Fibroblast of skin of left quadriceps (primary cell): ENCODE data around the gene ZFP57.
"Not testable (repeated sequence)": the region's sequence is repeated elsewhere in the genome, so short reads cannot be mapped to it uniquely, and the experiment has no call there.

Experiments used
- DNase-seq, 2 experiments: peaks; one replicate each; pipeline ENCODE4 v3.0.0-alpha.2; 2013; ENCODE audit warnings: low read depth in 2 of 2

Gene ZFP57

DNA sequence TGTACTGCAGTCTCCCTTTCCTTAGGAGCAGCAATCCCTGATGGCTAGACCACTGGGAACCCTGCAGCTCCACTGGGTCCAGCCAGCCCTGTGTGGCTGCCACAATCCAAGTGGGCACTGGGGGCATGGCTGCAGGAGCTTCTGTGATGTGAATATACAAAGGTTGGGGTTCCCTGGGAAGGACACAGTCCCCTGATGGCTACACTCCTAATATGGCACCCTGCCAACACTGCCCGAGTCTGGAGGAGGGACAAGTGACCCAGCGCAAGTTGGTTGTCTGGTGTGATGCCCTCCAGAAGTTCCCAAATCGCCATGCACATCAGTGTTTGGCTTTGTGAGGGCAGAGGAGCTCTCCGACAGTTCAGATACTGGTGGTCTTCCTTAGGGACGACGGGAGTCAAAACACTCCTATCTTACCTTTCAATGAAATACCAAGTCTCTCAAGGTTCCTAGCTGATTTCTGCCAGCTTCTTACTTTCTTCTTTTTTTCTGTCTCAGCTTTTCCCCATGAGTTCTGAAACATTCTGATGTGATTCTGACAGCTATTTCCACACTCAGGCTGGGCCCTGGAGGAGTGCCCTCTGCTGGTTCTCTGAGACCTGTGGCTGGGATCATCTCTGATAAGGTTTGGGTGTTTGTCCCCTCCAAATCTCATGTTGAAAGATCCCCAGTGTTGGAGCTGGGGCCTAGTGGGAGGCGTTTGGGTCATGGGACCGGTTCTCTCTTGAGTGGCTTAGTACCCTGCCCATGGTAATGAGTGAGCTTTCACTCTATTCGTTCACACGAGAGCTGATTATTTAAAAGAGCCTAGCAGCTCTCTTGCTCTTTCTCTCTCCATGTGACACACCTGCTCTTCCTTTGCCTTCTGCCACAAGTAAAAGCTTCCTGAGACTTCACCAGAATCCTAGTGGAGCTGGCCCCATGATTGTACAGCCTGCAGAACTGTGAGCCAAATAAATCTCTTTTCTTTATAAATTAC is 15.5 kb upstream of the ZFP57 start:
- DNase-seq, result no peak

DNA sequence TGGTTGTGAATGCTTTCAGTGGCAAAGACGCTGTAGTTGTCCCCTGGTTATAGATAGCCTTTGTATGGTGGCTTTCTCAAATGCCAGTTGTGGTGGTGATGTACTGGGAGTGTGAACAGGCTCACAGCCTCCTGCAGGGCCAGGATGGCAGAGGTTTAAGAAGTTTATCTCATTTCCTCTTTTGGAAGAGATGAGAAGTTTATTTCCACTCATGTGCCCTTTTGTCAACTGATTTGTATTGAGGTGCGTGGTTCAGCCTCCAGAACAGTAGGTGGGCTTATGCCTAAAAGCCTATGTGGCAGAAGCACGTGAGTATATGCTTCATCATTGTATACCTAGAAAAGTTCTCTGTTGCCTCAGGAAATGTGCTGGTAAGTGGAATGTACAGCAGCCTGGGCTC is 13.7 kb upstream of the ZFP57 start:
- no peak for DNase-seq

DNA sequence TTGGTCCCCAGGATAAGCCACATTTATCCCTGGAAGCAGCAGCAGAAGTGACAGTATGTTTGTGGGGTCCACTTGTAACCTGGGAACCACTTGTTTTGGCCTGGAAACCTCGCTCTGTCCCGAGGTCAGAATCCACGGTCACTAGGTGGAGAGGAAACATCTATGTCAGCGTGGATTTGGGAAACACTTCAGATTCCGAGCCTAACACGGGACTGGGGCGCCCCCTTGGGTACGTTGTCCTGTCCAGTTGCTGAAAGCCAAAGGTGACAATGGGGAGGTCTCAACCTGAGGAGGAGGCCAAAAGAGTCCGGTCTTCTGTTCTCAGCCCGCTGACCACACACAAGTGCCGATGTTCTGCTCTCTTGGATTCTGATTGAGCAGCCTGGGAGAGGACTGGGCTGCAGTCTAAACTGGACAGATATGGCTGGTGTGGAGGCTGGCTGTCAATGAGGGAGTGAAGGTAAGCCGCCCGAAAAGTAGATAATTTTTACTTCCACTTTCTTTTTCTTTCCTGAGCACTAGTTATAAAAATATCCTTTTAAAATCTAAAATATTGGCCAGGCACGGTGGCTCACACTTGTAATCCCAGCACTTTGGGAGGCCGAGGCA is 4.9 kb upstream of the ZFP57 start:
- no peak for DNase-seq

DNA sequence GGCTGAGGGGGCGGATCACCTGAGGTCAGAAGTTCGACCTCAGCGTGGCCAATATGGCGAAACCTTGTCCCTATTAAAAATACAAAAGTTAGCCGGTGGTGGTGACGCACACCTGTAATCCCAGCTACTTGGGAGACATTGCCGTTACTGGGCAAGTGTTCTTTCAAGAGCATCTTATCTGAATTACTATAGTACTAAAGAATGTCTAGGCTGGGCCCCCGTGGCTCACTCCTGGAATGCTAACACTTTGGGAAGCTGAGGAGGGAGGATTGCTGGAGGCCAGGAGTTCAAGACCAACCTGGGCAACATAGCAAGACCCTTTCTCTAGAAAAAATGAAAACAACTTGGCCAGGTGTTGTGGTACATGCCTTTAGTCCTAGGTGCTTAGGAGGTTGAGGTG is 859 bp upstream of the ZFP57 start:
- no peak for DNase-seq

DNA sequence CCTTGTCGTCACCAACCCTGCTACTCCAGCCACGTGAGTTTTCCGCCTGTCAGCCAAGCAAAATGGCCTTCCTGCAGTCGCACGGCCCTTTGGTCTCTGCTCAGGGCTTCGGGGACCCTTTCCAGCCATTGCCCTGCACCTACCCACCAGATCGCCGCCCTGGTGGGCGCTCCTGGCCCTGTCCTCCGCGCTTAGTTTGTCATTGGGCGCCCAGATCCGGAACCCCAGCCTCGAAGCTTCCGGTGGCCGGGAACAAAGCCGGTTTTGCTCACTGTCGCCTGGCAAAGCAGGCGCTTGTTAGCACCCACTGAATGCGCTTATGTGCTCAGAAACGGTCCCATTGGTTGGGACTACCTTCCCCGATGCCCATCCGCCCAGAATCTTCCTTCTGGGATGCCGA is 536 bp downstream of the ZFP57 start:
- DNase-seq, result no peak

DNA sequence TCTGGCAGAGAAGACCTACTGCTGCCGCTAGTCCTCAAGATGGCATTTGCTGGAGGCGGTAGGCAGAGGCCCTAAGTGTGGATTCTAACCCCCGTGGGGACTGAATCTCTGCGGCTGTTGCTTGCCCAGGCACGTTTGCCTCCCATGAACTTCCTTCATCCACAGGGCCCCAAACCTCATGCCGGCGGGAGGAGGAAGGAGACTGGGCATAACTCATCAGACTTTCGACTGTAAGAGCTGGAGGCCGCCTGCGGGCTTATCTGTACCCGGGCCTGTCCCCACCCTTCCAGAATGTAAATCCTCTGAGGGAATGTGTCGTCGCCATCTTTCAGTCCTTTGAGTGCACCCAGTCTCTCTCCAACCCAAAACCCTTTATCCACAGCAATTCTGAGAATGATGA is 990 bp downstream of the ZFP57 start:
- DNase-seq, result no peak

DNA sequence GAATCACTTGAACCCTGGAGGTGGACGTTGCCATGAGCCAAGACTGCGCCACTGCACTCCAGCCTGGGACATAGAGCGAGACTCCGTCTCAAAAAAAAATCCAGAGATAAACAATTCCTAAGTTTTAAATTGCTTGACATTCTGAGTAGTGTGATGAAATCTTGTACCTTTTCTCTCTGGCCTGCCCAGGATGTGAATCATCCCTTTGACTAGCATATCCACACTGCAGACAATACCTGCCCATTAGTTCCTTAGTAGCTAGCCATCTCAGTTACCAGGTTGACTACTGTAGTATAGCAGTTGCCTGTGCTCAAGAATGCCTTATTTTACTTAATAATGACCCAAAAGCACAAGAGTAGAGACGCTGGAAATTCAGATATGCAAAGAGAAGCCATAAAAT is 2.8 kb downstream of the ZFP57 start:
- no peak for DNase-seq

DNA sequence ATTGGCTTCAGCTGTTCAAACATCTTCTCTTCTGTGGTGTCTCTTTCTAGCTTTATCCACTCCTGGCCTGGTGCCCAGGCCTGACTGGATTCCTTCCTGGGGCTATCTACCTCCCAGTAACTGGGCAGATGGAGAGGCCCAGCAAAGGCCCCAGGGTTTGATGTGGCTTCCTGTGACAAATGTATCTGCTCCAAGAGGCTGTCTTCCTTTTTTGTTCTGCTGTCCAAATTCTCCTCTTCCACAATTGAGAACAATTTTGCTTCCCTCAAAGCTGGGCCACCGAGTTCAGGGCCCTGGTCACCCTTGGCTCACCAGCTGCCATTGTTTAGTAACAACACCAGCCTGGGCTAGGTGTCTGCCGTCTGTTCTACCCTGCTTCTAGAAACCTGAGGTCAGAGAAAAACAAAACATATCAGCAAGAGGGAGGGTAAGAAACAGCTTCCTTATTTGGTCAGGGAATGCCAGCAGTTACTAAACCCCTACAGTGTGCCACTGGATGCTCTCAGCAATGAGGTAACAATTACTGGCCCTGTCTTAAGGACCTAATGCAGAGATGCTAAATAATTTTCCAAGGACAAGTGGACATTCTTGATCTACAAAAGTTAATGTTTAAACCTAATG is 3.9 kb downstream of the ZFP57 start:
- no peak for DNase-seq

DNA sequence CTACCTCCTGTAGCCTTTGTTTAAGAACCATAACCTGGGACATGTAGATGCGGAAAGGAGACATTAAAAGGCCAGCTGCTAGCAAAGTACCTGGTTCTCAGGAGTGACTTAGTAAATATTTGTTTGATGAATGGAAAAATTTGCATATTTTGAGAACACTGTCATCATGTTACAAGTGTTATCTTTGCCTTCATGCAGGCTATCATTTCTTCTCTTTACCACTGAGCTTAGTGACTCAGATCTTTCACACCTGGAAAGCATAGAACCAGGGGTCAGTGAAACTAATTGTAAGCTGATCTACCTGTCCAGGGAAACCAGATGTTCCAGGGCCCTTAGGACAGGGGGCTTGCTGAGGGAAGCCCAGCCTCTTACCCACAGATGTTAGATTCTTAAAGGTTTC is 5.4 kb downstream of the ZFP57 start:
- DNase-seq, result no peak

DNA sequence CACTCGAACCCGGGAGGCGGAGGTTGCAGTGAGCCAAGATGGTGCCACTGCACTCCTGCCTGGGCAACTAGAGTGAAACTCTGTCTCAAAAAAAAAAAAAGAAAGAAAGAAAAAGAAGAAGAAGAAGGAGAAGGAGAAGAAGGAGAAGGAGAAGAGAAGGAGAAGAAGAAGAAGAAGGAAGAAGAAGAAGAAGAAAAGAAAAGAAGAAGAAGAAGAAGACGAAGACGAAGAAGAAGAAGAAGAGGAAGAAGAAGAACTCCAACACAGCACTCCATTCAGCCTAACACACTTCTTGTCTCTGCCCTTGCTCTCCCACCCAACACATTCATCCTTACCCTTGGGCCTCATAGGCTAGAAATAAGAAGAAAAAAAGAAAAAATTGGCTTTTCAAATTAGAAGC is 6.9 kb downstream of the ZFP57 start:
- no peak for DNase-seq

DNA sequence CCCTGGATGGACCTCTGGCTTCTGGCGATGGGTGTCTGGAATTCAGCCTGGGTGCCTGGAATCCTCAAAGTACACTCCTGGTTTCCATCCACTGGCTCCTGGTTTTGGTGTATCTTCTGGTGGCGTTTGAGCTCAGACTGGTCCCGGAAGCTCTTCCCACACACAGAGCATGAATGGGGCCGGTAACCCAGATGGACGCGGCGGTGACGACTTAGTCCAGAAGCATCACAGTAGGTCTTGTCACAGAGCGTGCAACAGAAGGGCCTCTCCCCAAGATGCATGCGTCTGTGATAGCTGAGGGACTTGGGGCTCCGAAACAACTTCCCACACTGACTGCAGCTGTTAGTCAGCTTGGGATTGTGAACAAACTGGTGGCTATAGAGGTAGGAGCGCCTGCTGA is 7.8 kb downstream of the ZFP57 start:
- DNase-seq, result no peak

DNA sequence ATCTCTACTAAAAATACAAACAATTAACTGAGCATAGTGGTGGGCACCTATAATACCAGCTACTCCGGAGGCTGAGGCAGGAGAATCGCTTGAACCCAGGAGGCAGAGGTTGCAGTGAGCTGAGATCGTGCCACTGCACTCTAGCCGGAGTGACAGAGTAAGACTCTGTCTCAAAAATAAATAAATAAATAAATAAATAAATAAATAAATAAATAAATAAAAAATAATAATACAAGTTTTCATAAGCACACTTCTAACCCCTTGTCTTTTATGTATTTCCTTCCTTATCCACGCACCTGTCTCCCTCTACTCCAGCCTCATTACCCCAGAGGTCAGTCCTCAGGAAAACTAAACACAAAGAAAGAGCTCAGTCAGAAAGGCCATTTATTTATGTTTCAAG is 8.8 kb downstream of the ZFP57 start:
- DNase-seq, result not testable (repeated sequence)

DNA sequence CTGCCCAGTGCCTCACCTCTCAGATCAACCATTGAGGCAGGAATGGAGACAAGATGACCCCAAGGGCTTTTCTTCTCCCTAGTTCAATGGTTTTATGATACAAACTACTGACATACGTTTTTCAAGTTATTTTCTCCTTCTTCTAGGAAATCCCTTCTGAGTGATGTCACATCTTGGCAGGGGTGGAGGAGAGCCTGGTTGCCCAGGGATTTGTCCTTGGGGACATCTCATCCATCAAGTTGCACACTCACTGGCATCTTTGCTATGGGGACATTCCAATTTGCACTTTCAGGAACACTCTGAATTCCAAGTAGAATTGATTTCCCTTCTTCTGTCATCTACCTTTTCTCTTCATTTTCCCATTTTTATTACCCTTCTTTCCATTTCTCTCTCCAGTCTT is 9.9 kb downstream of the ZFP57 start:
- no peak for DNase-seq

DNA sequence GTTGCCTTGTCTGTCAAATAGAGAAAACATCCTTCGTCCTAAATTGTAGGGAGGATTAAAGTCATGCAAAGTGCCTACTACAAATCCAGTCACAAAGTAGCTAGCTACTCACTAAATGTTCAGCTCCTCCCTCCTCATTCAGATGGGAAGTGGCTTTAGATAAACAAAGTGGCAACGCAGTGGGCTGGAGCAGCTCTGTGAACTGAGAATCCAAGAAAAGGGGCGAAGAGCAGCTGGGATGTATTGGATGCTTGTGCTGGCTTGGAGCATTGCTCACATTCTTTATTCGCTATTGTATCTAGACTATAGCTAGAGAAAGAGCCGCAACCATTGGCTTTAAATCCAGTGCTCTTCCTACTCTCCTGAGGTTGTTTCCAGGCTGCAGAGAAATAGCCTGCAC is 13.8 kb downstream of the ZFP57 start:
- DNase-seq, result no peak

DNA sequence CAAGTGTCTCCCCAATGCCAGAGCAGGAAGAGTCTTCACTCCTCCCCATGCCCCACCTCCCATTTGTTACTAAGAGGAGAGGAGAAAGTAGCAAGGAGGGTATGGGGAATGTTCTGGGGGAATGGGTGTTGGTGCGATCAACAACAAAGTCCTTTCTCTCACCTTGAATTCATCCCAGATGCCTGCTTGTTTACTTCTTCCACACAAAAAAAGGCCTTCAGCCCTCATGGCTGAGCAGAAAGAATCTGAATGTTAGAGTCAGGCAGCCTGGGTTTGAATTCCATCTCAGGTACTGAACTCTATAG is 14.2 kb downstream of the ZFP57 start:
- DNase-seq, result no peak

DNA sequence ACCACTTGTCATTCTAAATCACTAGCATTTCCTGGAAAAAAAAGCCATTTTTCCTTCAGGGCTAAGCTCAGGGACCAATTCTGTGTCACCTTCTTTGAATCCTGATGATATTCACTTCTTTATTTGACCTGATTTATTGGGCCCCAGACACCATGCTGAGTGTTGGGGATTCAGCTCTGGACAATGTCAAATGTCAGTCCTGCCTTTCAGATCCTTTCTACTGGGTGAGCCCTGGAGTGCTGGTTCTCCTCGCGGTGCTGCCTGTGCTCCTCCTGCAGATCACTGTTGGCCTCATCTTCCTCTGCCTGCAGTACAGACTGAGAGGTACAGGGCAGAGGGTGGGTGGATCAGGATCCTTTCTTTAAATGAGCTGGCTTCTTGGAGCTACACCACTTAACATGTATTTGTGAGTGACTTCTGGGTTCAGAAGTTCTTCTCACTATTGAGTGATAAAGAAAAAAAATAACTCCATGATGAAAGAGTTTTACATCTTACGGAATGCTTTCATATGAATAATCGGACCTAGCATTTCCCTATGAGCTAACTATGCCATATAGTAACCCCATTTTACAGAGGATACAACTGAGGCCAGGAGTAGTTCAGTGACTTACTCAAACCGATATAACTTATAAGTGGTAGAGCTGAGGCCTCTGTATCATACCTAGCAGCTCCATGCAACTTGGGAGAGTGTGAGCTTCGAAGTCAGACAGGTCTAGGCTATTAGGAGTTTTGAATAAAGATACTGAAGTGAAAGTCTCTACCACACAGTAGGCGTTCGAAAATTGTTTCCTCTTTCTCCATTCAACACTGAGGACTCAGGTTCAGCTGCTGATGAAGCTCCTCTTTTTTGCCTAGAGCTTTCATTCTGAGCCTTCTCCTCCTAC is 14.8 kb downstream of the ZFP57 start:
- no peak for DNase-seq

DNA sequence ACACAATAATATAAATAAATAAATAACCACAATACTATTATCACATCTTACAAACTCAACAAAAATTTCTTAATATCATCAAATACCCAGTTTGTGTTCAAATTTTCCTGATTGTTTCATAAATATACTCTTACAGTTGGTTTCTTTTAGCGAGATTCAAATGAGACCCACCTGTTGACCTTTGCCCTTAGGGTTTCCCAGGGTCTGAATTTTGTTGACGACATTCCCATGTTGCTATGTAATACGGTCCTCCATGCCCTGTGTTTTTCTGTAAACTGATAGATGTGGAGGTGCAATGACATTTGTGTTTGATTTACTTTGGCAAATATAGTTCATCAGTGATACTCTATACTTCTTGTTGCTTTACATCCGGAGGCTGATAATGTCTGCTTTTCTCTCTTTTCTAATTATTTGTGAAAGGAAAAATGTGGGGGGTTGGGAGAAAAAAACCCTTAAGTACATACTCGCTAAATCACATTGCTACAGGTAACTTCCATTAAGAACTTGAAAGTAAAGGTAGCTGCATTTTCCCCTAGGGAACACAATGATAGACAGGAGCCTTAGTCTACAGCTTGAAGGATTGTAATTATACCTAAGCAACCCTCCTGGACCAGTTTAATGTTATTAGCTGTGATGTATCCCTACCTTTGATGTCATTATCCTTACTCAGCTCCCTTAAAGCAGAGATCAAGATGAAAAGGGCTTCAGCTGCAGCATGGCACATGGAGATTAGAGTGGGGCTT is 17.5 kb downstream of the ZFP57 start:
- DNase-seq, result no peak

DNA sequence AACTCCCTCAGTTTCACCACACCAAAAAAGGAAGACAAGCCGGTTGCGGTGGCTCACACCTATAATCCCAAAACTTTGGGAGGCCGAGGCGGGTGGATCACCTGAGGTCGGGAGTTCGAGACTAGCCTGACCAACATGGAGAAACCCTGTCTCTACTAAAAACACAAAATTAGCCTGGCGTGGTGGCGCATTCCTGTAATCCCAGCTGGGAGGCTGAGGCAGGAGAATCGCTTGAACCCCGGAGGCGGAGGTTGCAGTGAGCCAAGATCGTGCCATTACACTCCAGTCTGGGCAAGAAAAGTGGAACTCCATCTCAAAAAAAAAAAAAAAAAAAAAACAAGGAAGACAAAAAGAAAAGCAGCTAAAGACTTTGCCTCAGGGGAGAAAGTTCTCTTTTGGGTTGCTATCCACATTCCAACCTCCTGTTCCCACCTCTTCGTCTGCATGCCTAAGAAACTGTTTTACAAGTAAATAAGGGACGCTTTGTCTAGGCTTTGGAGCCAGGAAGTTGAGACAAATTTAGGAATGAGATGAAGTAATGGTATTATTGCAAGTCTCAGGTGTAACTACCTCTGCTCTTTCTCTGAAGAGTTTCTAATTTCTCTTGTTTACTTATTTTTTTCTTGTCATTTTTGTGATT is 19.3 kb downstream of the ZFP57 start:
- DNase-seq, result not testable (repeated sequence)

DNA sequence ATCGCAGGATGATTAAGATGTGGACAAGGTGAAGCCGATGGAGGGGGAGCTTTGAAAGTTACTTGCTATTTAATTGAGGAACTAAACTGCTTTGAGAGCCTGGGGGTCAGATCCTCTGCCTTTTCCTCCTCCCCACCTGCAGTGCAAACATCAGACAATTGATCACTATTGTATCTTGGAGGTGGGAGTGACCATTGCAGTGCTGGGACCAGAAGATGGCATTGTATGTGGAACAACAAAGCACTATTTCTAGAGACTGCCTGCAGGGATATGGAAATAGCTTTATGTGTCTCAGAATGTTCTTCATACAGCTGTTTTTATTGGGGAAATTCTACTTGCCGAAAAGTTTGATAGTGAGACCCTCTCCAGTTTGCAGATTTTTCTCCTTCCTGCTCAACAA is 19.9 kb downstream of the ZFP57 start:
- DNase-seq, result no peak

DNA sequence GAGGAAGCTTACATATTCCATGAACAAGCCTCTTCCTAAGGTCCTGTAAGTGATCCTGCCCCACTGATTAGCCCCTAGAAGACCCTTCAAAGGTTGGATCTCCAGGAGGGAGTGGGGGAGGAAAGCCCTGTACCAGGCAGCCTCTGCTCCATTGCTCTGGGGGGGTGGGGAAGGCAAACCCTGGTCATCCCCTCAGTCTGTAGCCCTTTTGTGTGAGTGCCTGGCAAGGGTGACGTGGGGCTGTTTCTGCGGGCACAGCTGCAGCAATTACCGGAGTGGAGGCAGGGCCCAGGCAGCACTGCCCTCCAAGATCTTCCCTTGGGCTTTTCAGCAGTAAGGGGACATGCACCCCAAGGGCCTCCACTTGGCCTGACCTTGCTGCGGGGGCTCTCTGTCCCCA is 24.2 kb downstream of the ZFP57 start, which contains the start of gene MOG:
MOG (plus strand) TSS at position 295 of the 400 bp plus-strand sequence. CDS start 118 bp downstream, outside the sequence.
- no peak for DNase-seq

DNA sequence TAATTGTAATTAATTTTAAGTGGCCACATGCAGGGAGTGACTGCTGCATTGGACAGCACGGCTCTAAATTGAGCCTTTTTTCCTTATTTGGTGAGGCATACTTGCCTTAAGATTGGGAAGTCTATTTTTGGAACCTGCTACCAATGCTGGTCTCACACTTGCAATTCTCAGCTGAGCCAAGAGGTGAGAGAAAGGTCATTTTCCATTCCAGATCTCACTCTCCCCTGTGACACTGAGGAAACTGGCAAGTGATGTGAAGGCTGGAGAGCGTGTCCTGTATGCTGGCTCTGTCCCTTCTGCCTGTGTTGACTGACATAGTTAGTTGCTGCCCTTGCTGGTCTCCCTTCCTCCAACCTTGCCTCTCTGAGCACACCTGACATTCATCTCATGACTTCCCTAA is 24.8 kb downstream of the ZFP57 start:
- DNase-seq, result no peak
